ENCODE data around the gene DUSP3. TPM values are rescaled to one million over a fixed set of nuclear protein-coding genes. Genes with fewer than 3 reads are reported as not detected.
A peak's percentile ranks its signal among the peaks of the same experiment; 100 is the strongest.
"Not testable (repeated sequence)": the region's sequence is repeated elsewhere in the genome, so short reads cannot be mapped to it uniquely, and the experiment has no call there.

Gene DUSP3
- total RNA-seq, 1 donor from 2014 or later: 132 TPM

DNA sequence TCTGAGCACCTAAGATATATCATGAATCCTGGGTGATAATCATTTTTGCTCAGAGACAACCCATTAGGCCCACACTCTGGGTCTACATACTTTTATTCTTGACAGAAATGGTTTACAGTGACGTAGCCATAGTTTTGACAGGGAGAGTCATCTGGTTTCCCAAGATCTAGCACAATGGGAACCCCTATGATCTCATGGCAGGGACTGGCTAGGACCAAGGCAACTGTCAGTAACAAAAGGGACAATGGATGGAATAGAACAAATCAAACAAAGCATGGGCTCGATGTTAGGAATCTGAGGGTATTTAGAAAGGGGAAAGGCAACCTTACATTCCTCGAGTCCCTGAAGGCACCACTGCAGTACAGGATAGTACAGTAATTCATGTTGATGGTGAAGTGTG lies 22.0 kb upstream of the DUSP3 start:
- DNase-seq (ENCODE audit: low read depth): no peak

DNA sequence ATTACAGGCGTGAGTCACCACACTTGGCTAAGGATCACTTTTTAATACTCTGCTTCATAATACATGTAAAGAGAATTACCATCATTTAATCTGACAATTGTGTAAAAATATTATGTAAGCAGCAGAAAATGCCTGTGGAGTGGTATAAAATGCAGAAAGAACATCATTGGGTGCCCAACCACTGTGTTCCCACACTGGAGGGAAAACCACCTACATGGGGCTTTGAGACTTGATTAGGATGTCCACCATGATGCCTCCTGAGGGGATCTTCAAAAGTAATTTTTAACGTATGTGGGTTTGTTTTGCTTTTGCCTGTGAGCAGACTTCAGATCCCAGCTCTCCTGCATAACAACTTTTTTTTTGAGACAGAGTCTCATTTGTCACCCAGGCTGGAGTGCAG lies 20.3 kb upstream of the DUSP3 start:
- no peak for DNase-seq (ENCODE audit: low read depth)

DNA sequence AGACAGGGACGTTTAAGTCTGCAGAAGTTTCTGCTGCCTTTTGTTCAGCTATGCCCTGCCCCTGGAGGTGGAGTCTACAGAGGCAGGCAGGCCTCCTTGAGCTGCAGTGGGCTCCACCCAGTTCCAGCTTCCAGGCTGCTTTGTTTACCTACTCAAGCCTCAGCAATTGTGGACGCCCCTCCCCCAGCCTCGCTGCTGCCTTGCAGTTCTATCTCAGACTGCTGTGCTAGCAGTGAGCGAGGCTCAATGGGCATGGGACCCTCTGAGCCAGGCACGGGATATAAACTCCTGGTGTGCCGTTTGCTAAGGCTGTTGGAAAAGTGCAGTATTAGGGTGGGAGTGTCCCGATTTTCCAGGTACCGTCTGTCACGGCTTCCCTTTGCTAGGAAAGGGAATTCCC lies 19.2 kb upstream of the DUSP3 start:
- DNase-seq (ENCODE audit: low read depth): not testable (repeated sequence)

DNA sequence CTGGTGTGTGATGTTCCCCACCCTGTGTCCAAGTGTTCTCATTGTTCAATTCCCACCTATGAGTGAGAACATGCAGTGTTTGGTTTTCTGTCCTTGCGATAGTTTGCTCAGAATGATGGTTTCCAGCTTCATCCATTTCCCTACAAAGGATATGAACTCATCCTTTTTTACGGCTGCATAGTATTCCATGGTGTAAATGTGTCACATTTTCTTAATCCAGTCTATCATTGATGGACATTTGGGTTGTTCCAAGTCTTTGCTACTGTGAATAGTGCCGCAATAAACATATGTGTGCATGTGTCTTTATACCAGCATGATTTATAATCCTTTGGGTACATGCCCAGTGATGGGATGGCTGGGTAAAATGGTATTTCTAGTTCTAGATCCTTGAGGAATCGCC lies 13.9 kb upstream of the DUSP3 start:
- not testable (repeated sequence) for DNase-seq (ENCODE audit: low read depth)

DNA sequence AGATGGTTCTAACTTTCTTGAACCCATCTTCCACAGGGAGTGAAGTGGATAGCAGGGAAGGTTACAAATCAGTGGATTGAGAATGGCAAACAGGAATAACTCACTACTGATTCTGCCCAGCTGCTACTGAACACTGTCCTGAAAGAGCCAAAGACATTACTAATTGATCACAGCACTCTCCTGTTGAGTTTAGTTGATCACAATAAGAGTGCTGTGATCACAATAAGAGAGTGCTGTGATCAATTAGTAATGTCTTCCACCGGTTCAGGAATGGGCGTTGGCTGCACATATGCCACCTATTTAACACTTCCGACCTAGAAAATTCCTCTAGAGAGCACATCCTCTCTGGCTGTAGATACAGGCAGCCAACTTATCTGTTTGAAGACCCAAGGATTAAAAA lies 12.8 kb upstream of the DUSP3 start:
- peak; percentile 85 for DNase-seq (ENCODE audit: low read depth)

DNA sequence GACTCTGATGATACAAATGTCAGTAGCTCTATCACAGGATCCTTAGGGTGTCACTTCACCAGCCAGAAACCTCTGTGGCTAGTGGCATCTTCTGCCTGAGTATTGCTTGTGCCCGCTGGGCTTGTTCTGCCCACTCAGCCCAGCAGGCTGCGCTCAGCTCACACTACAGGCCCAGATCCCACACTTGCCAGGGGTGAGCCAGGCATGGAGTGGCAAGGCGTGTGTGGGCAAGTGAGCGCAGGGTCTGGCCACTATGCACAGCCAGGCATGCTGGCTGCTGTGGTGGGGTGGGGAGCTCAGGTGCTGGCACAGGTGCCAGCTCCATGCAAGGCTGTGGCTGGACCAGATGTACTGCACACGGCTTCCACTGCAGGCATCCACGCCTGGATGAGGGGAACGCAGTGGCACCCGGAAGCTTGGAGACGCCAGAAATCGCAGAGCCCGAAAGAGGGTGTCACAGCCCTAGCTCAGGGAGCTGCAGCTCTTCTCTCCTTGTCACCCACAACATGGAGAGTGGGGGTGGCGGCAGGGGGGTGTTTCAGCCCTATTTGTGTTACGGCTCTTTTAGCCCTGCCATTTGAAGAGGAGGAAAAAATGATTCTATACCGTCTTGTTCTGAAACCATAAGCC lies 11.6 kb upstream of the DUSP3 start:
- DNase-seq (ENCODE audit: low read depth): no peak

DNA sequence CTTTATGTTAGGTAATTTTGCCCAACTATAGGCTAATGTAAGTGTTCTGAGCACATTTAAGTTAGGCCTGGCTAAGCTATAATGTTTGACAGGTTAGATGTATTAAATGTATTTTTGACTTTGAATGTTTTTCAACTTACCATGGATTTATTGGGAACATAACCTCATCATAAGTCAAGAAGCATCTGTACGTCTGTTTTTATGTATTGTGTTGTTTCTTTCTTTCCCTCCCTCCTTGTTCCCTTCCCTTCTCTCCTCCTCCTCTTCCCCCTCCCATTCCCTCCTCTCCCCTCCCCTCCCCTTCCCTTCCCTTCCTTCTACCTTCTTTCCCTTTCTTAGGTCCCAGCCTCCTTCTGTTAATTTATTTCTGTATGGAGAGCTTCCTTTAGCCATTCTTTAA lies 10.7 kb upstream of the DUSP3 start:
- DNase-seq (ENCODE audit: low read depth): no peak

DNA sequence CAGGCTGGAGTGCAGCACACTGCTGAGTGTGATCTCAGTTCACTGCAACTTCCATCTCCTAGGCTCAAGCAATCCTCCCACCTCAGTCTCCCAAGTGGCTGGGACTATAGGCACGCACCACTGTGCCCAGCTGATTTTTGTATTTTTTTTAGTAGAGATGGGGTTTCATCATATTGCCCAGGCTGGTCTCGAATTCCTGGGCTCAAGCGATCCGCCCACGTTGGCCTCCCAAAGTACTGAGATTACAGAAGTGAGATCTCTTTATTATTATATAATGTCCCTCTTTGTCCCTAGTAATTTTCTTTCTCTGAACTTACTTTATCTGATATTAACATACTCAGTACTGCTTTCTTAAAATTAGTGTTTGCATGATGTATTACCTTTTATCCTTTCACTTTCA lies 9.8 kb upstream of the DUSP3 start:
- DNase-seq (ENCODE audit: low read depth): no peak

DNA sequence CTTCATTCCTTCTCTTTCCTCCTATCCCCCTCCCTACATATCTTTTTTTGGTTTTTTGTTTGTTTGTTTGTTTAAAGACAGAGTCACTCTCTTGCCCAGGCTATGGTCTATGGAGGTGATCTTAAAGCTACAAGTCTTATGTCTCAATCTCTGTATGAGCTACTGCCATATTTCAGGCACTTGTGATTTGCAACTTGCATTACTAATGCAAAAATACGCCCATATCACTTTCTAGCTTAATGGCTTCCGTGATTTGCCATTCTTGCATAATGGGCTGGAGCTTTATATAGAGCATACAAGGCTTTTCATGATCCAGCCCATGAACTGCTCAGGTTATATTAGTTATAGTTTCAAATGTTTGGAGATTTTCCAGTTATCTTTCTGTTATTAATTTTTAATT lies 9.0 kb upstream of the DUSP3 start:
- no peak for DNase-seq (ENCODE audit: low read depth)

DNA sequence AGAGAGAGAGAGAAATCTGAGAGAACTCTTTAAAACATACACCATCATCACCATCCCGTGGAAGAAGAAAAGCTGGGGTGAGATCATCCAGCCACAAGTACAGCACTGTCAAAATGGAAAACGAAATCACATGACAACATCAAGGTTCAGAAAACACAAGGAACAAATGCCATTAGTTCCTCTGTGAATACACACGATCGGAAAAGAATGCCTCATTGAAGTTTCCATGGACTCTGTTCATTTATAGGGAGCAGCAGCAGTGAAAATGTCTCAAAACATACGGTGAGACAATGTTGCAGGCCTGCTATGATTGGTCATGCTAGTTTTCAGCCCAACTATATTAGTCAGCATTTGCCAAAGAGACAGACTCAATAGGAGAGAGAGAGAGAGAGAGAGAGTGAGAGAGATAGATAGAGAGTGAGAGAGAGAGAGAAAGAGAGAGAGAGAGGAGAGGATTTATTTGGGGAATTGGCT lies 5.9 kb upstream of the DUSP3 start:
- DNase-seq (ENCODE audit: low read depth): no peak

DNA sequence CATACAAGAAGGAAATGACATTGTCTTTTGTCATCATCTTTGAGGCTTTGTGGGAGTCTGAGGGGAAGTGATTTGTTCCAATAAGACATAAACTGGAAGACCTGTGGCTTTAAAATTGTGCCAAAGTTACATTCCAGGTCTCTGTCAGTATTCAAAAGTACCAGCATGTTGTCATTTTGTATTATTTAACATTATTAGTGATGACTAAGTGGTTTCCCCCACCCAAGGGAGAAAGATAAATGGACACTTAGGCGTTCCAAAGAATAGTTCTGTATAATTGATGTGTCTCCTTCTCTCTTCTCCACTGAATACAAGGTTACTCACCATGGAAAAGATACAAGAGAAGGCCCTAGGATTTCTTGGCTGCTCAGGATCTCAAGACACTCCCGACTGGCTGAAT lies 5.3 kb upstream of the DUSP3 start:
- DNase-seq (ENCODE audit: low read depth): no peak

DNA sequence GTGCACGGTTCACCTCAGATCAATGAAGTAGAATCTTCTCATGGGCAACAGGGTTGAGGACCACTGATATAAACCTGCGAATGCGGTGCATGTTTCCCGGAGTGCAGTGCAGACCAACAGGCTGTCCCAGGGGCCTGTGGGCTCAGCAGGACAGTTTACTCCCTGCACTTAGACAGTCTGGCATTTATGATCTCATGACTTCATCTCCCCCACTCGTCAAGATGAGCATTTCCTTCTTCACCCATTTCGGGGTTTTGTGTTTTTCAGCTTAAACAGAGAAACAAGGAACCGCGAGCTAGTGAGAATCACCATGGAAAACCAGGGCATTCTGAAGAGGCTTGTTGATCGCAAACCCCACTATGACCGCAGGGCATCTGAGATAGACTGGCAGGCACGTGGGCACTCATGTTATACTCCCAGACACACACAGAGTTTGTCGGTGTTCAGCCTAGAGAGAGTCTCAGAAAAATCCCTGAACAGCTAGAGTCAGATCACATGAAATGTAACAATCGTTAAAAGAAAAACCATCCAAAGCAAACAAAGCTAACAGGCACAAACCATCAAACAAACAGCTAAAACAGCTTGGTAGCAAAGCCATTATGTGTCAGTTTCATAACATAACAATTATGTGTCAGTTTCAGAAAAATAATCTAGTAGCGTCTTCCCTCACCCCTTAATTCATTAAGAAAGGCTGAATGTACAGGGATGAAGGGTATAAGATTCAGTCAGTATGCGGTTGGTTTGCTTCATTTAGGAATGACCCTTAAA lies 4.3 kb upstream of the DUSP3 start:
- DNase-seq (ENCODE audit: low read depth): no peak

DNA sequence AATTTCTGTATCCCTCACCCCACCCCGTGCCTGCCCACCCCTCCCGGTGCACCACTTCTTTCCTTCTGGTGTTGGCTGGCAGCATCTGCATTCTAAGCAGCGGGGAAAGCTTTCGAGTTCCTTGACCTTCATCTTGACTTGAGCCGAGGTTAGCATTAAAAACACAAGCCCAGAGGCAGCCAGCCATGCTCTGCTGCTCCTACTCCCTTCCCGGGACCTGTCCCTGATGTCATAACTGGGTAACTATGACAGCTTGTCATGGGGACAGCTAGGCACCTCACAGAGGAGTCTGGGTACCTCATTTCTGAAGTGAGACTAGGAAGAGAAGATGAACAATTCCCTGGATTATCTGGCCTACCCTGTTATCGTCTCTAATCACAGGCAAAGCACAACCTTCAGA lies 1.4 kb upstream of the DUSP3 start, which contains the start of gene CFAP97D1:
CFAP97D1 (plus strand) TSS at position 301 of the 400 bp plus-strand sequence; CDS start at position 329, 28 bp downstream.
- no peak for DNase-seq (ENCODE audit: low read depth)

DNA sequence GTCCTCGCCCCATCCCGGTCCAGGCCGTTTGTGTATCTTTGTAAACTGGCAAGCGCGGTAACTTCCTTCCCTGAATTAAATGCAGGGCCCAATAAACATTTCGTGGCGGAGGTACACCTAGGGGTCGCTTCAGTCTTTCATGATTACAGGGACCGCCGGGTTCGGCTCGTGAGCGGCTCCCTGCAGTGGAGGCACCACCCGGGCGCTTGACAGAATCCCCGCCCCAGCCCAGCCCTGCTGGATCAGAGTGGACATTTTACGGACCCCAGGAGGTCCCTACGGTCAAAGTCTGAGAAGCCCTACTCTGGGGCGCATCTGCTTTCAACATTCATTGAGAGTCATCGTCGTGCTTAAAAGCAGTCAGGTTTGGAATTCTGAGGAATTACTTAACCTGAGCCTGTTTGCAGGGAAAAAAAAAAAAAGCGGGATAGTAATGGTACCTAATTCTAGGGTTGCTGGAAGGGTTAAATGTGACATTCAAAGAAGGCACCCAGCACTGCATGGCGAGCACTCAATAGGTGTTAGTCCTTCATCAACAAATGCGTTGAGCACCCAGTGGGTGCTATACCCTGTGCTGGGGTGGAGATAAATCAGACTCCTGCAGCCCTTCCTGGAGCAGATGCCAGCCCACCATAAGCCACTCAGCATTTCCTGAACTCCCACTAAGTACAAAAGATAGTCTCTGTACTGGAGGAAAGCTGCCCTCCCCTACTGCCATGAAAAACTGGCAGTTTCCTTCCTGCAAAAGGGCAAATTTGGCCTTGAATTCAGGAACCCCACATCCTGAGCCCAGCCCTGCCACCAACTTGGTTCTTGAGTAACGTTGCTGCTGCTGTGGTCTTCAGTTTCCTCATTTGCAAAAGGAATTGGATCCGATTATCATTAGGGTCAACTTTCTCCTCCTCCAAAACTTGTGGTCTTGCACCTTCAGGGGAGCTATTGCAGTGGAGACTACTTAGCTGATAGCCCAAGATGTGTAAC lies 658 bp upstream of the DUSP3 start:
- no peak for DNase-seq (ENCODE audit: low read depth)

DNA sequence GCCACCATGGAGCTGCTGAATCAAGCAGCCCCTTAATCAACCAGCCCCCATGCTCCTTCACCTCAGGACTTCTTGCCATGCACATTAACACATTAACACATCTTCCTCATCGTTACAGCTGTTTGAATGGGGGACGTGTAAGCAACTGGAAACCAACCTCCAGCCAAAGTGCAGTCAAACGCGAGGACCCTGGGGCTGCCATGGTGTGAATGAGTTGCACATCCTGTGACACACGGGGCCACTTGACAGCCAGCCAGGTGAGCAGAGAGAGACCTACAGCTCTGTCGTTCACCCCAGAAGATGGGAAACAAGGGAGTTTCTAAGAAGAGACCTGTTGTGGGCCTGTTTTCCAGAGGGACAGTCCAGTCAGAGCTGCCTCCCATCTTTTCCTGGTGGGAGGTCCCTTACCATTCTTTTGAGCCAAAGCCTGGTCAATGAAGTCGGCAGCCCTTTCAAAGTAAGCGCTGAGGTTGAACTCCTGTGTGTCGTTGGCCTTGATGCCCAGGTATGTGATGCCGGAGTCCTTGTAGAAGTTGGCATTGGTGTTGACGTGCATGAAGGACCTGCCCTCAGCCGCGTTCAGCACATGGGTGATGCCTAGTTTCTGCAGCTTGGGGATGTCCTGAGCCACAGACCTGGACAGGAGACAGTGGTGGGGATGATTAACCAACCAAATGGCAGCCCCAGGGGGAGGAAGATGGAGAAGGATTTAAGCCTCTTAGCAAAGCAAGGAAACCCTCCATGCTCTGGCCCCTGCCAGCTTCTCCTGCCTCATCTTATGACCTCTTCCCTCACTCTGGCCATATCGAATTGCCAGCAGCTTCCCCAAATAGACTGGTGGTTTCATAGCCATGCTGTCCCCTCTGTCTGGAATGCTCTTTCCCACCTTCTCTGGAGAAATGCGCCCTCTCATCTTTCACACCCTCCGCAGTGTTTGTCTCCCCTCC lies 4.2 kb downstream of the DUSP3 start:
- no peak for DNase-seq (ENCODE audit: low read depth)

DNA sequence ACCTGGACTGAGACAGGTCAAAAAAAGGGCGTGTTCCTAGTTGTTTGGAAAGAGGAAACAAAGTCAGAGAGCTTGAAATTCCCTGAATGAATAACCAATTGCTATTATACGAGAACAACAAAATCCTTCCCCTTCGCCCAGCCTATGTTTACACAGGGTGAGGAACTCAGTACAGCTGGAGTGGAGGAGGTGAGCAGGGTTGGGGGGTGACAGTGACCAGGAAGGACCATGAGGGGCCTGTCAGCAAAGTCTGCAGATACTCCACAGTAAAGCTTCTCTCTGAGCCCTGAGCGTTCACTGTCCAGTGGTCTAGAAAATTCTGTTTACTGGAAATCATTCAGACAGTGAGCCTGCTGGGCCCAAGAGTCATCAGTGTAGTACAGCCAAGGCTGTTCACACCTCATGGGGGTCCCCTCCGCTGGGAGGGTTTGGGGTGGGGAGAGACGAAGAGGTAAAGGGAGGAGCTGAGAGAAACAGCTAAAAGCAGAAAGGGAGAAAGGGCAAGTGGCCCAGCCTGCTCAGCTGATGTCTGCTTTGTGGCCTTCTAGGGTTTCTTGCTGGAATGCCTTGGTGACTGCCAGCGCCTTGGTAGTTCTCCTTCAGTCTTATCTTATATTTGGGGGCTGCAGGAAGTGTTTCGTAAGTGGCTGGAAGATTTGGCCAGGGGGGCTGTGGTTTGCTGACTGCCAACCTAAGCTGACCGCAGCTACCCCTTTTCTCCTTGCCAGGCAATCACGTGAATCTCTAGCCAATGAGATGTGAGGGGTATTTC lies 5.7 kb downstream of the DUSP3 start:
- no peak for DNase-seq (ENCODE audit: low read depth)

DNA sequence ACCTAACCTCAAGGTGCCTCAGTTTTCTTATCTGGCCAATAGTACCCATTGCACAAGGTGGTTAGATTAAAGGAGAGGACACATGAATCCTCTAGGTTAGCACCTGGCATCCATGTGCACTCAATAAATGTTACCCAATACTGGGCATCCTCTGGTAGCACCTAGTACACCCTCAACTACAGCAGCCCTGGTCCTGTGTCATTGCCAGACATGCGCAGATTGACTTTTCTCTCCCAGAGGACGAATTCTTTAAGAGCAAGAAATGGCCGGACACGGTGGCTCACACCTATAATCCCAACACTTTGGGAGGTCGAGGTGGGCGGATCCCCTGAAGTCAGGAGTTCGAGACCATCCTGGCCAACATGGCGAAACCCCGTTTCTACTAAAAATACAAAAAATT lies 7.3 kb downstream of the DUSP3 start:
- DNase-seq (ENCODE audit: low read depth): no peak

DNA sequence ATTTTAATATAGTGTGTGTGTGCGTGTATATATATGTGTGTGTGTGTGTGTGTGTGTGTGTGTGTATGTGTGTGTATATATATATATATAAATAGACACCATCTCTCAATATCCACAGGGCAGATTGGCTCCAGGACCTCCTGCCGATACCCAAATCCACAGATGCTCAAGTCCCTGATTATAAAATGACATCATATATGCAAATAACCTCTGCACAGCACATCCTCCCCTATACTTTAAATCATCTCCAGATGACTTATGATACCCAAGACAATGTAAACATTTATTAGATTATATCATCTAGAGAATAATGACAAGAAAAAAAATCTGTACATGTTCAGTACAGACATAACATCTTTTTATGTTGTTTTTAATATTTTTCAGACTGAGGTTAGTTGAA lies 7.8 kb downstream of the DUSP3 start:
- DNase-seq (ENCODE audit: low read depth): no peak

DNA sequence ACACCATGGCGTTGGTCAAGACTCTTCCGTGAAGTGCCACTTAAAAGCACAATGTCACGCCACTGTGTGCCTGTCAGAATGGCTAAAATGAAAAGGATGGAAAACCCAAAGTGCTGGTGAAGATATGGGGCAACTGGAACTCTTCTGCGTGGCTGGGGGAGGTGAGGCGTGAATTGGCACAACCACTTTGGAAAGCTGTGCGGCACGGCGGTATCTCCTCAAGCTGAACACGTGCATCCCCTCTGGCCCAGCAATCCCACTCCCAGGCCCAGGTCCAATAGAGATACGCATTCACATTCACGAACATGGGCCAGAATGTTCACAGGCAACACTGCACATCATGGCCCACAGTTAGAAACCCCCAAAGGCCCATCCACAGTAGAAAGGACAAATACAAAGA lies 8.9 kb downstream of the DUSP3 start:
- no peak for DNase-seq (ENCODE audit: low read depth)

DNA sequence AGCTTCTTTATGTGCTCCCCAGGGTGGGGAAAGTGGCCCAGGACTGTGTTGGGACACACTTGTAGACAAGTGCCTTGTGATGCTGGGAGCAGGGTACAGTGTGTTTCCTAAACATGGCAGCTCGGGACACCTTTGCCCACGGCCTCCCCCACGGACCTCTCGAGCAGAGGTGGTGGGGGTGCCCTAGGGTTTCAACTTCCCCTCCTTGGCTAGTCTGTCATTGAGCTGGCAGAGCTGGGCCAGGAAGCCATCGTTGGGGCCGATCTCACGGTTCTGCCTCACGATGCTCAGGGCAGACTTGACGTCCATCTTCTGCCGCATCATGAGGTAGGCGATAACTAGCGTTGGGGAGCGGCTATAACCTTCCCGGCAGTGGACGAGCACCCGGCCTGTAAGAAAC lies 9.4 kb downstream of the DUSP3 start:
- no peak for DNase-seq (ENCODE audit: low read depth)
